Measurements from ENCODE around the gene SORL1-AS1.

Gene SORL1-AS1

GRCh38 chr11:121417607-121418006 lies 35.2 kb downstream of the SORL1-AS1 start:
- no peak for DNase-seq (ENCODE audit: low spot score in 2 of 2, unreplicated experiment in 2 of 2)
- Mint-ChIP-seq H3K4me3 (no peak overlapping the region), H3K27me3 (ENCODE audit: low read depth) (no peaks in the 10 kb centered on the region), H3K9me3 (no peaks in the 10 kb centered on the region), H3K36me3 (no peaks in the 10 kb centered on the region), H3K4me1 (peaks cover 6% of the 10 kb centered on the region), H3K27ac (no peak overlapping the region)
- TF ChIP-seq, protein P1, sequence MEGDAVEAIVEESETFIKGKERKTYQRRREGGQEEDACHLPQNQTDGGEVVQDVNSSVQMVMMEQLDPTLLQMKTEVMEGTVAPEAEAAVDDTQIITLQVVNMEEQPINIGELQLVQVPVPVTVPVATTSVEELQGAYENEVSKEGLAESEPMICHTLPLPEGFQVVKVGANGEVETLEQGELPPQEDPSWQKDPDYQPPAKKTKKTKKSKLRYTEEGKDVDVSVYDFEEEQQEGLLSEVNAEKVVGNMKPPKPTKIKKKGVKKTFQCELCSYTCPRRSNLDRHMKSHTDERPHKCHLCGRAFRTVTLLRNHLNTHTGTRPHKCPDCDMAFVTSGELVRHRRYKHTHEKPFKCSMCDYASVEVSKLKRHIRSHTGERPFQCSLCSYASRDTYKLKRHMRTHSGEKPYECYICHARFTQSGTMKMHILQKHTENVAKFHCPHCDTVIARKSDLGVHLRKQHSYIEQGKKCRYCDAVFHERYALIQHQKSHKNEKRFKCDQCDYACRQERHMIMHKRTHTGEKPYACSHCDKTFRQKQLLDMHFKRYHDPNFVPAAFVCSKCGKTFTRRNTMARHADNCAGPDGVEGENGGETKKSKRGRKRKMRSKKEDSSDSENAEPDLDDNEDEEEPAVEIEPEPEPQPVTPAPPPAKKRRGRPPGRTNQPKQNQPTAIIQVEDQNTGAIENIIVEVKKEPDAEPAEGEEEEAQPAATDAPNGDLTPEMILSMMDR (IDR thresholded peaks at IDR 0.05; ENCODE audit: unreplicated experiment): no peak

GRCh38 chr11:121417055-121417551 lies 35.7 kb downstream of the SORL1-AS1 start:
- no peaks in the 10 kb centered on the region for H3K9me3 Mint-ChIP-seq
- H3K4me3 Mint-ChIP-seq: no peak overlapping the region
- no peak for DNase-seq (ENCODE audit: low spot score in 2 of 2, unreplicated experiment in 2 of 2)
- no peak overlapping the region for H3K27ac Mint-ChIP-seq
- H3K36me3 Mint-ChIP-seq: no peaks in the 10 kb centered on the region
- peaks cover 6% of the 10 kb centered on the region for H3K4me1 Mint-ChIP-seq
- H3K27me3 Mint-ChIP-seq (ENCODE audit: low read depth): no peaks in the 10 kb centered on the region
- TF ChIP-seq, protein P1 (IDR thresholded peaks at IDR 0.05; ENCODE audit: unreplicated experiment): no peak

DNA sequence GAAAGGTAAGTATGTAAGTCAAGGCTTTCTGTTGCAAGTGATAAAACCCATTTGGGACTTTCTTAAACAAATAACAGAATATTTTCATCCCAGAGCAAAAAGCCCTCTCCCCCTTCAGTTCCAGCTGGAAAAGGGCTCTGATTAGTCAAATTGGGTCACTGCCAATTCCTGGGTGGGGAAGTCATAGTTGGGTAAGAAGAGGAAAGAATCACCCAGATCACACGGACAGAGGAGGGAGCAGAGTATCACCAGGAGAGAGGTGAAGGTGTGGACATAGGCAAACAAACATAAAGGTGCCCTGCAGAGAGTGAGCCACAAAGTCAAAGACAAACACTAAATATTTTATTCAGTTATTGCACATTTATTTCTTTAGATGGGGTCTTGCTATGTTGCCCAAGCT lies 36.9 kb downstream of the SORL1-AS1 start:
- Mint-ChIP-seq H3K4me3 (no peak overlapping the region), H3K36me3 (no peaks in the 10 kb centered on the region), H3K27ac (no peak overlapping the region), H3K27me3 (ENCODE audit: low read depth) (no peaks in the 10 kb centered on the region), H3K9me3 (no peaks in the 10 kb centered on the region), H3K4me1 (peaks cover 6% of the 10 kb centered on the region)
- TF ChIP-seq, protein P1 (IDR thresholded peaks at IDR 0.05; ENCODE audit: unreplicated experiment): no peak
- DNase-seq (ENCODE audit: low spot score in 2 of 2, unreplicated experiment in 2 of 2): no peak

- H3K9me3 Mint-ChIP-seq: no peaks in the 10 kb centered on the region
- TF ChIP-seq, protein P1 (IDR thresholded peaks at IDR 0.05; ENCODE audit: unreplicated experiment): no peak
- no peak overlapping the region for H3K4me3 Mint-ChIP-seq
- H3K27me3 Mint-ChIP-seq (ENCODE audit: low read depth): no peaks in the 10 kb centered on the region
- DNase-seq (ENCODE audit: low spot score in 2 of 2, unreplicated experiment in 2 of 2): no peak
- no peak overlapping the region for H3K27ac Mint-ChIP-seq
- no peaks in the 10 kb centered on the region for H3K36me3 Mint-ChIP-seq
- H3K4me1 Mint-ChIP-seq: peaks cover 6% of the 10 kb centered on the region
These were observed 38.4 kb downstream of the SORL1-AS1 start for GRCh38 chr11:121414141-121414913.

GRCh38 chr11:121412711-121413415 lies 39.9 kb downstream of the SORL1-AS1 start:
- no peaks in the 10 kb centered on the region for H3K36me3 Mint-ChIP-seq
- peaks cover 6% of the 10 kb centered on the region for H3K4me1 Mint-ChIP-seq
- DNase-seq (ENCODE audit: low spot score in 2 of 2, unreplicated experiment in 2 of 2): no peak
- H3K27ac Mint-ChIP-seq: no peak overlapping the region
- no peaks in the 10 kb centered on the region for H3K9me3 Mint-ChIP-seq
- TF ChIP-seq, protein P1 (IDR thresholded peaks at IDR 0.05; ENCODE audit: unreplicated experiment): no peak
- no peaks in the 10 kb centered on the region for H3K27me3 Mint-ChIP-seq (ENCODE audit: low read depth)
- no peak overlapping the region for H3K4me3 Mint-ChIP-seq
